ENCODE measurements around the gene FAAP20. TPM values are rescaled to one million over a fixed set of nuclear protein-coding genes. Genes with fewer than 3 reads are reported as not detected.
A peak's percentile ranks its signal among the peaks of the same experiment; 100 is the strongest.

FAAP20 gene
- total and polyA plus RNA-seq, 9 donors = 17.0 to 56.4 (median 45.2) TPM

DNA sequence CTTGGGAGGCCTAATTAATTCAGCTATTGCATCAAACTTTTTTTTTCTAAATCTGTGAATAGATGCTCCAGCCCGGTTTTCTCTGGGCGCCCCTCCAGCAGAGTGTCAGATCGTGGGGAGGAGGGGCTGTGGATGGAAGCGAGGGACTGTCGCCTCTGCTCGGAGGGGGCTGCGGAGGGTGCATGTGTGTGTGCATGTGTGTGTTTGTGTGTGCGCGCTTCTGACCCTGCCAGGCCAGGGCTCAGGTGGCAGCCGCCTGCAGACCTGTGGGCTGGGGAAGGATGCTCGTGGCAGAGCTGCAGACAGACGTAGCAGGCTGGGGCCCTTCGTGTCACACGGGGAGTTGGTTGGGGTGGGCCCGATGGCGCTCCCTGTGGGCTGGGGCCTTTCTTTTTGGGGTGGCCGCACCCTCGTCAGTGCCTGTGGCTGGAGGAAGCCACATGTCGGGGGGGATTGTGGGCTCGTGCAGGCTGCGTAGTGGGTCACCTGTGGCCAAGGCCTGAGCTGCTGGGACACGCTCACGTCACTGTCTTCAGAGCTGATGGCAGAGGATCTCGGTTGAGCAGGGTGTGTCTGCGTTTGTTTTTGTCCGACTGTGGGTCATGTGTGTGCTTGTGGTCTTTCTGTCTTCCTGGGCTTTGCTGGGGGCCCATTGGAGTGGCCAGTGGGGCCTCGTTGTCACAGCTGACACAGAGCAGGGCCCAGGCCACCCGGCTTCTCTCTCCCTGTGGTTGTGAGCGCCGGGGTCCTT, 36.4 kb upstream of the FAAP20 start:
- WGBS (ENCODE audit: insufficient coverage) = 12% methylated on average over 23 of the region's 30 CpGs
- Histone ChIP-seq H3K9me3 (replicated peaks; ENCODE audit: control insufficient read depth, low read depth, low read length) (no peaks in the 10 kb centered on the region), H3K4me3 (ENCODE audit: low read length) (peak overlapping the region; percentile 65), H3K4me1 (ENCODE audit: control insufficient read depth, insufficient read depth, low read length) (peaks cover 71% of the 10 kb centered on the region), H3K27ac (ENCODE audit: low read length) (peak overlapping the region; percentile 86), H3K36me3 (ENCODE audit: control insufficient read depth, insufficient read depth, low read length) (peaks cover 3% of the 10 kb centered on the region), H3K27me3 (ENCODE audit: control insufficient read depth, insufficient read depth, low read length) (no peaks in the 10 kb centered on the region)
- peak; percentile 63 for DNase-seq

DNA sequence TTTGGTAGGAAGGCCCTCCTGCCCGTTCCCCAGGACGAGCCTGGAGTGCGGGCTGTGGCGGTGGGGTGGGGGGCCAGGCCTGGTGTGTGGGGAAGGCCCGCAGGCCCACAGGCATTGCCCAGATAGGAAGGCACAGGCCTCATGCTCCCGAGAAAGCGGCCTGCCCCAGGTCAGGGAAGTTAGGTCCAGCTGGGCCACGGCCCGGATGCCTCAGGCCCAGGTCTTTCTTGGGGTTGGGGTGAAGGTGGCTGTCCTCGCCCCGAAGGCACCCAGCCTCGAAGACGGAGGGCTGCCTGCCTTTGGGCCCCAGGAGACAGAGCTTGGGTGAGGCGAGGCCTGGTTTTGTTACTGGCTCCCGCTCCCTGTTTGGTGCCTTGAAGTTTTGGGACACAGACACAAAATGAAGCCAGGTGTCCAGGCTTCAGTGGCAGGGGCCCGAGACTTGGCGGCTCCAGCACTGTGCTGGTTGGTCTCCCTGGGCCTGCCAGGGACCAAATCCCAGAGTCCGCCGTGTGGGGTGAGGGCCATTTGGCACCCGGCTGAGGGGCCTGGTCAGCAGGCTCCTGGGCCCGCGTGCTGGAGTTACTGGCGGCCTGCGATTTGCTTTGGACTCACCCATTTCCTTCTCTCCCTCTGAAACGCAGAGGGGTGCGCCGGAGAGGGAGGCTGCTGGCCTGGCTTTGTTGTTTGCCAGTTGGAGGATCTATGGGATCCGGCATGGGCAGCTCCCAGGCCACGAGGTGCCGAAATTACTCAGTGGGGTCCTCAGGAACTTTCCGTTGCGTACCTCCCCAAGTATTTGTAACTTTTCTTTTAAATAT, 35.5 kb upstream of the FAAP20 start:
- peak overlapping the region; percentile 86 for H3K27ac ChIP-seq (ENCODE audit: low read length)
- no peaks in the 10 kb centered on the region for H3K27me3 ChIP-seq (ENCODE audit: control insufficient read depth, insufficient read depth, low read length)
- 11% methylated on average over 20 of the region's 32 CpGs for WGBS (ENCODE audit: insufficient coverage)
- peaks cover 63% of the 10 kb centered on the region for H3K4me1 ChIP-seq (ENCODE audit: control insufficient read depth, insufficient read depth, low read length)
- H3K4me3 ChIP-seq (ENCODE audit: low read length) = peak overlapping the region; percentile 65
- no peaks in the 10 kb centered on the region for H3K9me3 ChIP-seq (replicated peaks; ENCODE audit: control insufficient read depth, low read depth, low read length)
- peak; percentile 63 for DNase-seq
- H3K36me3 ChIP-seq (ENCODE audit: control insufficient read depth, insufficient read depth, low read length) = peaks cover 3% of the 10 kb centered on the region

DNA sequence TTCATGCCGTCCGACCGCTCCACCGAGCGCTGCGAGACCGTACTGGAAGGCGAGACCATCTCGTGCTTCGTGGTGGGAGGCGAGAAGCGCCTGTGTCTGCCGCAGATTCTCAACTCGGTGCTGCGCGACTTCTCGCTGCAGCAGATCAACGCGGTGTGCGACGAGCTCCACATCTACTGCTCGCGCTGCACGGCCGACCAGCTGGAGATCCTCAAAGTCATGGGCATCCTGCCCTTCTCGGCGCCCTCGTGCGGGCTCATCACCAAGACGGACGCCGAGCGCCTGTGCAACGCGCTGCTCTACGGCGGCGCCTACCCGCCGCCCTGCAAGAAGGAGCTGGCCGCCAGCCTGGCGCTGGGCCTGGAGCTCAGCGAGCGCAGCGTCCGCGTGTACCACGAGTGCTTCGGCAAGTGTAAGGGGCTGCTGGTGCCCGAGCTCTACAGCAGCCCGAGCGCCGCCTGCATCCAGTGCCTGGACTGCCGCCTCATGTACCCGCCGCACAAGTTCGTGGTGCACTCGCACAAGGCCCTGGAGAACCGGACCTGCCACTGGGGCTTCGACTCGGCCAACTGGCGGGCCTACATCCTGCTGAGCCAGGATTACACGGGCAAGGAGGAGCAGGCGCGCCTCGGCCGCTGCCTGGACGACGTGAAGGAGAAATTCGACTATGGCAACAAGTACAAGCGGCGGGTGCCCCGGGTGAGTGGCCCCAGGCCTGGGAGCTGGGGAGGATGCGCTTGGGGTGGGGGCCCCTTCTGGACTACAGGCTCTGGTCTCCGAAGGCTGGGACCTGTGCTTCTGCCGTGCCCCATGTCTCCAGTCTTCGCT, 34.7 kb upstream of the FAAP20 start:
- H3K9me3 ChIP-seq (replicated peaks; ENCODE audit: control insufficient read depth, low read depth, low read length) = no peaks in the 10 kb centered on the region
- peaks cover 3% of the 10 kb centered on the region for H3K36me3 ChIP-seq (ENCODE audit: control insufficient read depth, insufficient read depth, low read length)
- peak; percentile 83 for DNase-seq
- H3K27me3 ChIP-seq (ENCODE audit: control insufficient read depth, insufficient read depth, low read length) = no peaks in the 10 kb centered on the region
- WGBS (ENCODE audit: insufficient coverage) = 2% methylated on average over 77 of the region's 77 CpGs
- peaks cover 61% of the 10 kb centered on the region for H3K4me1 ChIP-seq (ENCODE audit: control insufficient read depth, insufficient read depth, low read length)
- H3K4me3 ChIP-seq (ENCODE audit: low read length) = peak overlapping the region; percentile 65
- H3K27ac ChIP-seq (ENCODE audit: low read length) = peak overlapping the region; percentile 86

DNA sequence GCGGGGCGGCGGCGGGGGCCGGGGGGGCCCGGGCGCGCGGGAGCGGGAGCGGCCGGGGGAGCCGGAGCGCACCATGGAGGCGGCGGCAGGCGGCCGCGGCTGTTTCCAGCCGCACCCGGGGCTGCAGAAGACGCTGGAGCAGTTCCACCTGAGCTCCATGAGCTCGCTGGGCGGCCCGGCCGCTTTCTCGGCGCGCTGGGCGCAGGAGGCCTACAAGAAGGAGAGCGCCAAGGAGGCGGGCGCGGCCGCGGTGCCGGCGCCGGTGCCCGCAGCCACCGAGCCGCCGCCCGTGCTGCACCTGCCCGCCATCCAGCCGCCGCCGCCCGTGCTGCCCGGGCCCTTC, 34.1 kb upstream of the FAAP20 start:
- DNase-seq = no peak
- Histone ChIP-seq H3K4me3 (ENCODE audit: low read length) (peak overlapping the region; percentile 65), H3K9me3 (replicated peaks; ENCODE audit: control insufficient read depth, low read depth, low read length) (no peaks in the 10 kb centered on the region), H3K4me1 (ENCODE audit: control insufficient read depth, insufficient read depth, low read length) (peaks cover 55% of the 10 kb centered on the region), H3K27ac (ENCODE audit: low read length) (no peak overlapping the region), H3K27me3 (ENCODE audit: control insufficient read depth, insufficient read depth, low read length) (no peaks in the 10 kb centered on the region), H3K36me3 (ENCODE audit: control insufficient read depth, insufficient read depth, low read length) (peaks cover 3% of the 10 kb centered on the region)
- 0% methylated on average over 50 of the region's 50 CpGs for WGBS (ENCODE audit: insufficient coverage)

DNA sequence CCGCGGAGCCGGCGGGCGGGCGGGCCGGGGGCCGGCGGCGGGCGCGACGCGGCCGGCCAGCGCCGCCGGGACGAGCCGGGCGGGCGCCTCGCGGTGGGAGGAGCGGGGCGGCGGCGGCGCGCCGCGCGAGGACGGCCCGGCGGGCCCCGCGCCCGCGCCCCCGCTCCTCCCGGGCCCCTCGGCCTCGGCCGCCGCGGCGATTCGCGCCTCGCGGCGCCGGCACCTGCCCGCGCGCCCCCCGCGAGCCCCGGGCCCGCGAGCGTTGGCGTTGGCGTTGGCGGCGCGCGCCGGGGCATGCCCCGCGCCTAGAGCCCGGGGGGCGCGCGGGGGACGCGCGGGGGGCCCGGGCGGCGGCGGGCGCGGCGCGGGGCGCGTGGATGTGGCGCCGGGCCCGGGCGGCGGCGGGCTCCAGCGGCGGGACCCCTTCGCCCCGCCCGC, 33.6 kb upstream of the FAAP20 start, which contains the start of gene SKI:
Gene SKI (plus strand): TSS at position 163 of the 438 bp plus-strand sequence. CDS start 448 bp downstream, outside the sequence.
- peaks cover 50% of the 10 kb centered on the region for H3K4me1 ChIP-seq (ENCODE audit: control insufficient read depth, insufficient read depth, low read length)

DNA sequence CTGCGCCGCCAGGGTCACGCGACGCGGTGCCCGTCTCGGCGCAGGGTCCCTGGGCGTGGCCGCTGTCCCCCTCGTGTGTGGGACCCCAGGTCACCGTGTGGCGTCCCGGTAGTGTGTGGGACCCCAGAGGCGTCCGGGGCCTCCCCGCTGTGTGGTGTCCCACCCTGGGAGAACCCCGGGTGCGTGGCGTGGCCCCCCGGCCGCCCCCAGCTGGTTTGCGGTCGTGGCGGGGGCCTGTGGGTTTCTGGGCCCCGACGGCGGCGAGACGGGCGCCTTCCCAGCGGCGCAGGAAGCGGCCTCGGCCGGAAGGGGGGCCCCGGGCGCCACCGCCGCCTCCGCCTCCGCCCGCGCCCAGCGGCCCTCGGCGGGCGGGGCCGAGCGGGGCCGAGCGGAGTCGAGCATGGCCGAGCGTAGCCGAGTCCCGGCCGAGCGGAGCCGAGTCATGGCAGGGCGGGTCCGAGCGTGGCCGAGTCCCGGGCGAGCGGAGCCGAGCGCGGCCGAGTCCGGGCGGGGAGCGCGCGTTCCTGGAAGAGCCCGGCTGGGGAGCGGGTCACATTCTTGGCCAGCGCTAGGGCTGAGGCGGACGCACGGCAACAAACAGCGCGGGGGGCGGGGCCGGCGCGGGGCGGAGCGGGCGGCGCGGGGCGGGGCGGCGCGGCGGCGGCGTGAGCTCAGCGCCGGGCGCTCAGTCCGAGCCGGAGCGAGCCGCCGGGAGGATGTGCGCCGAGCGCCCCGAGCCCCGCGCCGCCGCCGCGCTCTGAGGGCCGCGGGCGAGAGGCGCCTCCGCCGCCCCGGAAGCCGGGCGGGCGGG, 33.0 kb upstream of the FAAP20 start:
- peak; percentile 99 for DNase-seq
- H3K9me3 ChIP-seq (replicated peaks; ENCODE audit: control insufficient read depth, low read depth, low read length) = no peaks in the 10 kb centered on the region
- peaks cover 3% of the 10 kb centered on the region for H3K36me3 ChIP-seq (ENCODE audit: control insufficient read depth, insufficient read depth, low read length)
- H3K4me1 ChIP-seq (ENCODE audit: control insufficient read depth, insufficient read depth, low read length) = peaks cover 44% of the 10 kb centered on the region
- H3K27ac ChIP-seq (ENCODE audit: low read length) = peak overlapping the region; percentile 96
- WGBS (ENCODE audit: insufficient coverage) = under 1% methylated on average over 129 of the region's 129 CpGs
- peak overlapping the region; percentile 77 for H3K4me3 ChIP-seq (ENCODE audit: low read length)
- no peaks in the 10 kb centered on the region for H3K27me3 ChIP-seq (ENCODE audit: control insufficient read depth, insufficient read depth, low read length)

More for the DNA sequence above, 33.6 kb upstream of the FAAP20 start, which contains the start of gene SKI:
- DNase-seq = no peak
- H3K27me3 ChIP-seq (ENCODE audit: control insufficient read depth, insufficient read depth, low read length) = no peaks in the 10 kb centered on the region
- peaks cover 3% of the 10 kb centered on the region for H3K36me3 ChIP-seq (ENCODE audit: control insufficient read depth, insufficient read depth, low read length)
- no peaks in the 10 kb centered on the region for H3K9me3 ChIP-seq (replicated peaks; ENCODE audit: control insufficient read depth, low read depth, low read length)
- peak within 1 kb of the TSS; percentile 96 for H3K27ac ChIP-seq (ENCODE audit: low read length)
- peak within 1 kb of the TSS; percentile 77 for H3K4me3 ChIP-seq (ENCODE audit: low read length)
- WGBS (ENCODE audit: insufficient coverage) = under 1% methylated on average over 100 of the region's 100 CpGs

DNA sequence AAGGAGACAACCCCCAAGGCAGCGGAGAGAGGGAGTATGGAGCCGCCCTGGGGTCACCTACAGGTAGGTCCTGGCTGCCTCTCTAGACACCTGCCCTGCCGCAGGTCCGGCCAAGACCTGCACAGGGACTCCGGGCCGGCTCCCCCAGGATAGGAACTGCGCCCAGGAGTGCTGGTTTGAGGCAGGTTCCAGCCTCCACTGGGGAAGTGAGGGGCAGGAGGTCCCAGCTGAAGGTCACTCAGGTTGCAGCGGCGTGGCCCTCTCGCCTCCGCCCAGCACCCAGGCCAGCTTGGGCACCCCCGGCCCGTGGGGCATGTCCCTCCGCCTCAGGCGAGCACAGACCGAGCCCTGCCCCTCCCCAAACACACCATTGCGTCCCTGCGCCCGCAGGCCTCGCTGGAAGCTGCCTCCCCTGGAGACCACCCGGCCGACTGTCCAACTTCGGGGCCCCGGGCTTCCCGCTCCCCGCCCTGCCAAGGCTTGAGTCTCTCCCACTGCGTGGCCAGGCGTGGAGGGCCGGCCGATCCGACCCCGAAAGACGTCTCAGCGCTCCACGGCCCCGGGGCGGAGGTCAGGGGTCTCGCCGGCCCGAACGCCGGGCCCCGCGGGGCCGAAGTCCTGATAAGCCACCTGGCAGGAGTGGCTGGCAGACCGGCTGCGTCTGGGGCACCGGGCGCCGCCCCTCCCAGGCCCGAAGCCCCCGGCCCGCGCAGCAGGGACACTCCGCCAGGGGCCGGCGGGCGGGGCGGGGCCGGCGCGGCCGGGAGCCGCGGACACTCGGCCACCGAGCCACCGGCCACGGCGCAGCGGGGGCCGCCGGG, 32.2 kb upstream of the FAAP20 start:
- DNase-seq = peak; percentile 52
- Histone ChIP-seq H3K4me1 (ENCODE audit: control insufficient read depth, insufficient read depth, low read length) (peaks cover 36% of the 10 kb centered on the region), H3K4me3 (ENCODE audit: low read length) (peak overlapping the region; percentile 77), H3K36me3 (ENCODE audit: control insufficient read depth, insufficient read depth, low read length) (no peaks in the 10 kb centered on the region), H3K27me3 (ENCODE audit: control insufficient read depth, insufficient read depth, low read length) (no peaks in the 10 kb centered on the region), H3K27ac (ENCODE audit: low read length) (peak overlapping the region; percentile 96), H3K9me3 (replicated peaks; ENCODE audit: control insufficient read depth, low read depth, low read length) (no peaks in the 10 kb centered on the region)
- WGBS (ENCODE audit: insufficient coverage) = 9% methylated on average over 72 of the region's 73 CpGs

DNA sequence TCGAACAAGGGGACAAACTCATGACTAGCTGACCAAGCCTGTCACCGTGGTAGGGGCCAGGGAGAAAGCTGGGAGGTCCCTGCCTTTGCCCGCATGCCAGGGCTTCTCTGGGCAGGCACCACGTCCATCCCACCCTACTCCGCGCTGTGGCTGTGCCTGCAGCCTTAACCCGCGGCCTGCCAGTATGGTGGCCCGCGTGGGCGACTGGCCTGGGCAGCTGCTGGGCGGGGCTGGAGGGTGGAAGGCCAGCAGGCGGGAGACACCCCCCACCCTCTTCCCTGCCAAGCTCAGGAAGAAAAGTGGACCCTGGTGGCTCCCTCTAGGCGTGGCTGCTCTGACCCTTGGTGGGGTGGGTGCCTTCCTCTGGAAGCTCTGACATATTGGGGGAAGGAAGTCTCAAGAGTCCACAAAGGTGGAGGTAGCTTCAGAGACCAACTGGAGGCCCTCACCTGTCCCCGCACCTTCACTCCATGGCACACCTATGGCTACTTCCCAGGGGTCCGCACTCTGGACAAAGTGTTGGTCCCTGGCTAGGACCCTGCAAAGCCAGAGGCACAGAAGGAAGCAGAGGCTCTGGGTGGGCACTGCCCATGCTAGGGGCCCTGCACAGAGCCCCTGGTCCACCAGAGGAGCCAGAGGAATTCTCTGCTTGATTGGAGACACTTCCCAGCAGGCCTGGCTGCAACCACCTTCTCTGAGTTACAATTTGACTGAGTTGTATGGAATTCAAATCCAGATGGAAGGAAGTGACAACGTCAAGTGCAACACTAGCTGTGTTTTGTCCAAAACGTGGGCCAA, 30.3 kb upstream of the FAAP20 start:
- peak; percentile 13 for DNase-seq
- Histone ChIP-seq H3K9me3 (replicated peaks; ENCODE audit: control insufficient read depth, low read depth, low read length) (no peaks in the 10 kb centered on the region), H3K36me3 (ENCODE audit: control insufficient read depth, insufficient read depth, low read length) (no peaks in the 10 kb centered on the region), H3K4me3 (ENCODE audit: low read length) (no peak overlapping the region), H3K27me3 (ENCODE audit: control insufficient read depth, insufficient read depth, low read length) (no peaks in the 10 kb centered on the region), H3K27ac (ENCODE audit: low read length) (no peak overlapping the region), H3K4me1 (ENCODE audit: control insufficient read depth, insufficient read depth, low read length) (peaks cover 17% of the 10 kb centered on the region)
- 79% methylated on average over 8 of the region's 18 CpGs for WGBS (ENCODE audit: insufficient coverage)

Measured in muscle of leg (tissue), 11 donors.